Small intestine (tissue), 7 donors: Measurements from ENCODE around the gene GOLGA7B. TPM values are rescaled to one million over a fixed set of nuclear protein-coding genes. Genes with fewer than 3 reads are reported as not detected.

ENCODE experiments used
- DNase-seq, 2 donors: peaks; one replicate each; pipeline versions ENCODE4 v3.0.0 to v3.0.0-alpha.2; 2013
- FAIRE-seq: peaks from 2 replicates; lab custom pipeline; 2012; peaks lifted over from hg19 to GRCh38; lab: Jason Lieb, UNC
- H3K27ac ChIP-seq, 3 donors: one replicate each; pipeline ENCODE4 v1.5.1; 2013; ENCODE audit warnings: low read length in 2 of 3, mild to moderate bottlenecking in 2 of 3, control low read depth in 1 of 3, inconsistent platforms in 1 of 3, low read depth in 1 of 3, moderate library complexity in 1 of 3
- H3K27me3 ChIP-seq, 3 donors: one replicate each; pipeline ENCODE4 v1.6.1; 2013; ENCODE audit warnings: low read length in 3 of 3, inconsistent platforms in 1 of 3; ENCODE audit not compliant: control insufficient read depth in 3 of 3, insufficient read depth in 3 of 3
- H3K36me3 ChIP-seq, 3 donors: one replicate each; pipeline ENCODE4 v1.6.1; 2013; ENCODE audit warnings: low read length in 3 of 3, inconsistent platforms in 1 of 3, low read depth in 1 of 3, mild to moderate bottlenecking in 1 of 3, moderate library complexity in 1 of 3; ENCODE audit not compliant: control insufficient read depth in 3 of 3, insufficient read depth in 2 of 3
- H3K4me1 ChIP-seq, 3 donors: one replicate each; pipeline ENCODE4 v1.6.1; 2013; ENCODE audit warnings: low read length in 2 of 3, inconsistent platforms in 1 of 3, low read depth in 1 of 3, mild to moderate bottlenecking in 1 of 3, moderate library complexity in 1 of 3; ENCODE audit not compliant: control insufficient read depth in 3 of 3, insufficient read depth in 2 of 3
- H3K4me3 ChIP-seq, 3 donors: one replicate each; pipeline ENCODE4 v1.5.1; 2013; ENCODE audit warnings: low read length in 3 of 3, control low read depth in 1 of 3, inconsistent platforms in 1 of 3, low read depth in 1 of 3, mild to moderate bottlenecking in 1 of 3, moderate library complexity in 1 of 3
- H3K9me3 ChIP-seq, 2 donors: one replicate each; pipeline ENCODE4 v1.6.1; 2013; ENCODE audit warnings: low read depth in 1 of 2, low read length in 1 of 2; ENCODE audit not compliant: control insufficient read depth in 2 of 2, insufficient read depth in 1 of 2
- WGBS, 3 donors: extraction: QIAGEN DNeasy Blood & Tissue Kit; methylation state at CpG; one replicate each; pipeline ENCODE4 v1.1.7; 2013; 5-methylcytosine and 5-hydroxymethylcytosine counted together
- polyA plus RNA-seq, 4 donors: library from polyadenylated mRNA; stranded (reverse) in 3 of 4; unstranded in 1 of 4; fragments of 200-250 nt in 3 of 4; fragments of 120-200 nt in 1 of 4; gene quantifications; one replicate each; pipeline versions ENCODE4 v1.2.1 to v1.2.3, GENCODE V29; 2013
- donor health status: healthy with polysubstance abuse.
- donor health status: control.
- donor health status: control.
- donor health status: Bipolar disorder and iron deficiency.
- donor health status: healthy.

The GOLGA7B gene
- polyA plus RNA-seq, 4 donors: 1.9 to 5.3 (median 4.0) TPM

DNA sequence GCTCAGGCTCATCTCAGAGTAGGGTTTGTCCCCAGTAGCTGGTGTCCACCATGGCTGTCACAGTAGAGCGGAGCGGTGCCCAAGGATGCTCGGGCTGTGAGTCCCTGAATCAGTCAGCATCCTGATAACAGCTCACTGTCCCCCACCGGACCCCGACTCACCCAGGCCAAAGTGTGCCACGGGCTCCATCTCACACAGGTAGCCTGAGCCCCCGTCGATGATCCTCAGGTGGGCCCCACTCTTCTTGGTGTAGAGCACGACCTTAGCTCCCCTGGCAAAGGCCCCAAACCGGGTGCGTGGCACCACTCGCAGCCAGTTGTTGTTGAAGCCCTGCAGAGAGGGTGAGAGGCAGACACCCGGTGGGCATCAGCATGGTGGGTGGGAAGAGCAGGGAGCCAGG lies 45.4 kb downstream of the GOLGA7B start:
- WGBS, 3 donors: 83 to 89% (median 87%) methylated on average over 13 of the region's 13 CpGs
- FAIRE-seq (no peak), DNase-seq (no peak)
- Histone ChIP-seq H3K4me1 (peaks cover 0 to 10% (median 0%) of the 10 kb centered on the region in 3 donors), H3K36me3 (no peaks in the 10 kb centered on the region), H3K27me3 (peaks cover 0 to 3% (median 0%) of the 10 kb centered on the region in 3 donors), H3K27ac (no peak overlapping the region), H3K4me3 (no peak overlapping the region), H3K9me3 (no peaks in the 10 kb centered on the region)

DNA sequence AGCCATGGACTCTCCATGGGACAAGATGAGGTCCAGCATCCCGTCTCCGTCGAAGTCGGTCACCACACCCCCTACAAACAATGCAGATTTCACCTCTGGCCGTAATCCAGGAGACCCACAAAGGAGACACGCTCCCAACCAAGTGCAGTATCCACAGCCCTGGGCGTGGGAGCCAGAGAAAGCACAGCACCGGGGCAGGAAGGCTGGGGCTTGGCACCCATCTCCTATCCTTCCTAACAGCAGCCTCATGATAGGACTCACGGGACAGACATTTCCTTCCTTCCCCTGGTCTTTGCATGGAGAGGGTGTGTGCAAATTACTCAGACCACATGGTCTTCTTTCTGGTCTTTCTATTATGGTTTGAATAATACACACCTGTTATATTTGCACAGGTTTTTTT lies 46.3 kb downstream of the GOLGA7B start:
- DNase-seq (no peak), FAIRE-seq (no peak)
- Histone ChIP-seq H3K27ac (no peak overlapping the region), H3K9me3 (no peaks in the 10 kb centered on the region), H3K4me3 (no peak overlapping the region), H3K27me3 (peaks cover 0 to 3% (median 0%) of the 10 kb centered on the region in 3 donors), H3K36me3 (no peaks in the 10 kb centered on the region), H3K4me1 (peaks cover 0 to 10% (median 0%) of the 10 kb centered on the region in 3 donors)
- WGBS, 3 donors: 71 to 74% (median 73%) methylated on average over 9 of the region's 9 CpGs

DNA sequence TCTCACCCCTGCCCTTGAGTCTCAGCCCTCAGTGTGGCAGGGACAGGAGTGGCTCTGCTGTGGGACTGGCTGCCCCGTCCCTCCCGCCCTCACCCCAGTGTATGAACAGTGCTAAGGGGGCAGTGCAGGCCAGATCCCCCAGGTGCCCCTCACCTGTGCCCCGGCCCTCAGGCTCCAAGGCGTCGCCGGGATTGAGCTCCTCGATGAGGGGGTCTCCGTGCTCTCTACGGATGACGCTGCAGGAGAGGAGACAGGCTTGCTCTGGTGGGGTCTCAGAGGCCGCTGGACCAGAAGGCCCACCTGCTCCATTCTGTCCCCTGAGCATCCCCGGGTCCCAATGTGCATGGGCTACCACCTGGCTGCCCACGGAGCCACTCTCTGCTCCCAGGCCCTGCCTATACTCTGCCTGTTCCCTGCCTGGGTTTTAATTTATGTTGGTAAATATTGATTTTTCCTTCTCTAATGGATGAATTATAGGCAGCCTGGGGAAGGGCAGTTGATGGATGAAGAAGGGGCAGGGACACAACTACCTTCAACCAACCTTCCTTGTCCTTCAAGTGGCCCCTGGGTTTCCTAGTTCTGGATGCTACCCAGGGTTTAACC lies 47.2 kb downstream of the GOLGA7B start:
- FAIRE-seq: no peak
- Histone ChIP-seq H3K9me3 (no peaks in the 10 kb centered on the region), H3K27ac (no peak overlapping the region), H3K27me3 (peaks cover 0 to 3% (median 2%) of the 10 kb centered on the region in 3 donors), H3K36me3 (no peaks in the 10 kb centered on the region), H3K4me1 (peaks cover 0 to 6% (median 0%) of the 10 kb centered on the region in 3 donors), H3K4me3 (no peak overlapping the region)
- WGBS, 3 donors: 82 to 90% (median 89%) methylated on average over 7 to 13 of the region's 13 CpGs
- DNase-seq: no peak

DNA sequence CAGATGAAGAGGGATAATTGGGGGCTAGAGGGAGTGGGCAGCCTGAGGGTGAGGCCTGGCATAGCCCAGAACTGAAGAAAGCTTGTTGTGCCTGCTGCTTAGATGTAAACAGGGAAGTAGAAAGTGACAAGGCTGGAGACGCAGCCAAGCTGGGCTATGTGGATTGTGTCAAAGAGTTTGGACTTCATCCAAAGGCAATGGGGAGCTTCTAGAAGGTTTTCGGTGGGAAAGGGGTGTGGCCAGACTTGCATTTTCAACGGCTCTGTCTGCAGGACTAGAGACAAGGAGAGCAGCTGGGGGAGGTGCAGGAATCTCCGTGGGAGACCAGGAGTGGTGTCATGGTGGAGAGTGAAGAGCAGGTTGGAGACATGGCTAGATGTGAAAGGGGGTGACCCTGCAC lies 48.8 kb downstream of the GOLGA7B start:
- Histone ChIP-seq H3K4me3 (no peak overlapping the region), H3K27me3 (peaks cover 0 to 3% (median 2%) of the 10 kb centered on the region in 3 donors), H3K9me3 (no peaks in the 10 kb centered on the region), H3K36me3 (no peaks in the 10 kb centered on the region), H3K27ac (no peak overlapping the region), H3K4me1 (no peaks in the 10 kb centered on the region)
- FAIRE-seq (no peak), DNase-seq (no peak)
- 8 to 15% (median 13%) methylated on average over 4 of the region's 4 CpGs for WGBS, 3 donors

DNA sequence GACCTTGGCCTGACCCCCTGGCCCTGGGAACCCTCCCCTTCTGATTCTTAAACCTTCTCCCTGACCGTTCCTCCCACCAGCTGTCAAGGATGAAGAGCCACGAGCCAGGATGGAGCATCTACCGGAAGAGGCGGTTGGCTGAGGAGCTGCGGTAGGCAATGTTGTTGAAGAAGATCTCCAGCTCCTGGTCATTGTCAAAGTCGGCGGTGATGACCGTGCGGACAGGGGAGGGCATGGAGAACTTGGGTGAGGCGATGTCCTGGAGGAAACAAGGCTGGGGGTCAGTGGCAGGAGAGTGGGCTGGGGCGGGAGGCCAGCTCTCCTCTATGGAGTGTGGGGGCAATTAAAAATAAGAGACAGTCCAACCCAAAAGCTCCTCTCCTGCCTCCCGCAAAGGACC lies 51.7 kb downstream of the GOLGA7B start:
- no peaks in the 10 kb centered on the region for H3K4me1 ChIP-seq
- peaks cover 0 to 6% (median 0%) of the 10 kb centered on the region in 3 donors for H3K27me3 ChIP-seq
- no peak for DNase-seq
- no peak for FAIRE-seq
- no peaks in the 10 kb centered on the region for H3K36me3 ChIP-seq
- no peak overlapping the region for H3K4me3 ChIP-seq
- 84 to 92% (median 90%) methylated on average over 12 of the region's 12 CpGs for WGBS, 3 donors
- H3K27ac ChIP-seq: no peak overlapping the region
- no peaks in the 10 kb centered on the region for H3K9me3 ChIP-seq

DNA sequence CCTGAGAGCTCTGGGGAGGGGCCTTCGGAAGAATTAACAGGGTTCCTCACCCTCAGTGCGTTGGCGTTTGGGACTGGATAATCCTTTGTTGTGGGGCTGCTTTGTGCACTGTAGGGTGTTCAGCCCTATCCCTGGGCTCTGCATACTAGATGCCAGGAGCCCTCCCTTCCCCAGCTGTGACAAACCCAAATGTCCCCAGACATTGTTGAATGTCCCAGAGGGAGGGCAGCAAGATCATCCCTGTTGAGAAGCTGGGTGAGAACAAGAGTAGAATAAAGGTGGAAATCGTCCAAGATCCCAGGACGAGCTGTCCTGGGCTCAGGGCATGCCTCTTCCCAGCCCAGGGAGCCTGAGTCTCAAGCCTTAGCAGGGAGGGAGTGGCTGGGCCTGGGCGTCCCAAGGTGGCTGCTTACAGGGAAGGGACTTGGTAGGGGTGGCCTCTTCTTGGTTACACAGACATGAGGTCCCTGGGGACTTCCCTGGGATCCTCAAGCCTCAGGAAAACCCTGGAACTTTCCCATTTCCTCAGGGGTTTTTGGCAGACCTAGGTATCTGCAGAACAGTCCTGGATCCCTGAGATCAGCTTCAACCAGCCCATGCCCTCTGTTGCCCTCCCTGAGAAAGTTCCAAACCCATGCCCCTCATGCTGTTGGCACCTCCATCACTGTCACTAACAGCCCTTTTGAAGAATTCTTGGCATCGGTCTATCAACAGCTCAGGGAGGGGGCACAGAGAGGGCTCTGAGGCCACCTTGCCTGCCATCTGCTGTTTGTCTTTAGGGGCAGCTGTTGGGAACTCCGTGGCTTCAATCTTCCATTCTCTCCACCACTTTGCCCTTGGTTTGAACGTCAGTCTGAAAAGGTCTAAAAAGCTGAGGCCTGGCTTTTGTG lies 53.7 kb downstream of the GOLGA7B start:
- WGBS, 3 donors: 46 to 66% (median 56%) methylated on average over 9 of the region's 9 CpGs
- Histone ChIP-seq H3K27me3 (peaks cover 0 to 6% (median 0%) of the 10 kb centered on the region in 3 donors), H3K27ac (no peak overlapping the region), H3K4me1 (no peaks in the 10 kb centered on the region), H3K4me3 (no peak overlapping the region), H3K36me3 (no peaks in the 10 kb centered on the region), H3K9me3 (no peaks in the 10 kb centered on the region)
- FAIRE-seq: no peak
- no peak for DNase-seq

DNA sequence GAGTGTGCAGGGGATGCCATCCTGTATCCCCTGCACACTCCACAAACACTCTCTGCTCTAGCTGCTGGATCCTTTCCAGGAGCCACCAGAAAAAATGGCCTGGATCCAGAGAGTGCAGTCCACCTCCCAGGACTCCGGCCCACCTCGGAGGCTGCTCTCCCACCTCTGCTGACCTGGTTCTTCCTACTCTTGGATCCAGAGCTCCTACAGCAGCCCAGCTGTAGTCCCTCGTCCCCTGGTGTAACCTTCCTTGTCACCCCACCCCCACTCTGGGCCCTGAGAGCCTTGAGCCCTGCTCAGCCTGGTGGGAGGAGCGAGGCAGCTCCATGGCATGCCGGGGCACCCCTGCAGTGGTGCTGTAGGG lies 54.4 kb downstream of the GOLGA7B start:
- H3K27ac ChIP-seq: no peak overlapping the region
- no peaks in the 10 kb centered on the region for H3K4me1 ChIP-seq
- H3K36me3 ChIP-seq: no peaks in the 10 kb centered on the region
- H3K4me3 ChIP-seq: no peak overlapping the region
- FAIRE-seq: no peak
- 56 to 62% (median 59%) methylated on average over 5 of the region's 5 CpGs for WGBS, 3 donors
- H3K9me3 ChIP-seq: no peaks in the 10 kb centered on the region
- DNase-seq: no peak
- peaks cover 0 to 6% (median 0%) of the 10 kb centered on the region in 3 donors for H3K27me3 ChIP-seq

DNA sequence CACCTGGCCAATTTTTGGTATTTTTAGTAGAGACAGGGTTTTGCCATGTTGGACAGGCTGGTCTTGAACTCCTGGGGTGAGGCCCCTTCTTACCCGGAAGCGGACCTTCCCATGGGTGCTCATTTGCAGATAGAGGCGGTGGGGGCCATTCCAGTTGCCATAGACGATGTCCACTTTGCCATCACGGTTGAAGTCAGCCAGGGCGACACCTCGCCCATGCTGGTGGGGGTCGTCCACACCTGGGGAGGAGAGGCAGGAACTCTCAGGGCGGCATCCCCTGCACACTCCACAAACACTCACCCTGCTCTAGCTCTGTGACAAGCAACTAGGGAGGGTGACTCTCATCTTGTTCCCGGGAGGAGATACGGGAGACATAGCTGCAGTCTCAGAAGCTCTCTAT lies 54.9 kb downstream of the GOLGA7B start:
- FAIRE-seq: no peak
- Histone ChIP-seq H3K27me3 (peaks cover 0 to 6% (median 0%) of the 10 kb centered on the region in 3 donors), H3K9me3 (no peaks in the 10 kb centered on the region), H3K4me1 (no peaks in the 10 kb centered on the region), H3K36me3 (no peaks in the 10 kb centered on the region), H3K27ac (no peak overlapping the region), H3K4me3 (no peak overlapping the region)
- WGBS, 3 donors: 76 to 84% (median 83%) methylated on average over 11 of the region's 11 CpGs
- no peak for DNase-seq
